GM10266 (cell line): ENCODE results near the gene VAPA.
"Not testable (repeated sequence)": the region's sequence is repeated elsewhere in the genome, so short reads cannot be mapped to it uniquely, and the experiment has no call there.

ENCODE experiments used
- DNase-seq: peaks from one replicate; pipeline ENCODE4 v3.0.0; 2012; ENCODE audit errors: extremely low spot score
- CTCF ChIP-seq: IDR thresholded peaks from 2 replicates; pipeline ENCODE4 v1.5.1; 2012; ENCODE audit warnings: mild to moderate bottlenecking, low read depth; ENCODE audit not compliant: control insufficient read depth, insufficient read depth; ENCODE audit errors: missing control alignments

Gene VAPA

GRCh38 chr18:9901377-9901776 lies 12.4 kb upstream of the VAPA start:
- TF ChIP-seq CTCF = no peak
- no peak for DNase-seq

GRCh38 chr18:9902264-9902663 lies 11.6 kb upstream of the VAPA start:
- DNase-seq = not testable (repeated sequence)

GRCh38 chr18:9902832-9903231 lies 11.0 kb upstream of the VAPA start:
- TF ChIP-seq CTCF = no peak
- no peak for DNase-seq

- DNase-seq = no peak
- no peak for TF ChIP-seq CTCF
These were observed 8.4 kb upstream of the VAPA start for GRCh38 chr18:9905401-9905922.

GRCh38 chr18:9906481-9906880 lies 7.3 kb upstream of the VAPA start:
- TF ChIP-seq CTCF = no peak
- DNase-seq = no peak

- no peak for DNase-seq
- TF ChIP-seq CTCF = no peak
These were observed 5.9 kb upstream of the VAPA start for GRCh38 chr18:9907867-9908266.

GRCh38 chr18:9910071-9910470 lies 3.7 kb upstream of the VAPA start:
- no peak for TF ChIP-seq CTCF
- no peak for DNase-seq

GRCh38 chr18:9910661-9911060 lies 3.2 kb upstream of the VAPA start:
- no peak for TF ChIP-seq CTCF

More at GRCh38 chr18:9910661-9911060, 3.2 kb upstream of the VAPA start:
- no peak for DNase-seq
